Hypothalamus (tissue), 51 donors: ENCODE data around the gene DUSP10.

Source experiments
- DNase-seq, 51 donors: peaks; one replicate each; lab custom pipeline; 2025; lab: John Stamatoyannopoulos, UW

The DUSP10 gene

DNA sequence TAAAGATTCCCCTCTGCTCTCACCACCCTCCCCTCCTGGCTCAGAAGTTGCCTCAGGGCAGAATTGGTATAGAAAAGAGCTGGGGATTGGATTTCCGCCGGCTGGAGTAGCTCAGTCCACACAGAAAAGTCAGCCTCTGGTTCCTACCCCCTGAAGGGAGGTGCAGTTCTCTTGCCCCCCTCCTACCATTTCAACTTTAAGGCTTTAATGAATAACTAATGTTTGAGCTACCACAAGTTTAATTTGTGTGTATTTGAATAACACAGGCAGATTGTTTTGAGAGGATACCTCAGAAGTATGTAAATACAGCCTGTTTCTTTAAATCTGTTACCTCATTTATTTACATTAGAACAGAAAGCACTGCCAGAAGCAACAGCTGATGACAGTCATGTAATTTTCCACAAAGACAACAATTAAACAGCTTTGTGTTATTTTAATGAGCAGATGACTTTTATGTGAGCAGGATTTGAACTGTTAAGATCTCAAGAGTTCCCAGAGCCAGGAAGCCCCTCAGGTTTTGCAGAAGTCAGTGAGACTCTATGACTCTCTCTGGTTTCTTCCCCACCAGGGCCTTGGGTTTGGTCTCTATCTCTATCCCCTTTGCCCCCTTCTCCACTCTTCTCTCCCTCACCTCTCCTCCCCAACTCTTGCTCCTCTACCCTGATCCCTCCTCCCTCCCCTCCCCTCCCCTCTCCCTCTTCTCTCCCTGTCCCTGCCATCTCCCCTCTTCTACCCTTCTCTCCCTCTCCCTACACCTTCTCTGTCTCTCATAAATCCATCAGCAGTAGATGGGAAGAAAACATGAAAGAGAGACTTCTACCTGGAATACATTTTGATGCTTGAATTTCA is 26.3 kb downstream of the DUSP10 start:
- DNase-seq, result no peak

DNA sequence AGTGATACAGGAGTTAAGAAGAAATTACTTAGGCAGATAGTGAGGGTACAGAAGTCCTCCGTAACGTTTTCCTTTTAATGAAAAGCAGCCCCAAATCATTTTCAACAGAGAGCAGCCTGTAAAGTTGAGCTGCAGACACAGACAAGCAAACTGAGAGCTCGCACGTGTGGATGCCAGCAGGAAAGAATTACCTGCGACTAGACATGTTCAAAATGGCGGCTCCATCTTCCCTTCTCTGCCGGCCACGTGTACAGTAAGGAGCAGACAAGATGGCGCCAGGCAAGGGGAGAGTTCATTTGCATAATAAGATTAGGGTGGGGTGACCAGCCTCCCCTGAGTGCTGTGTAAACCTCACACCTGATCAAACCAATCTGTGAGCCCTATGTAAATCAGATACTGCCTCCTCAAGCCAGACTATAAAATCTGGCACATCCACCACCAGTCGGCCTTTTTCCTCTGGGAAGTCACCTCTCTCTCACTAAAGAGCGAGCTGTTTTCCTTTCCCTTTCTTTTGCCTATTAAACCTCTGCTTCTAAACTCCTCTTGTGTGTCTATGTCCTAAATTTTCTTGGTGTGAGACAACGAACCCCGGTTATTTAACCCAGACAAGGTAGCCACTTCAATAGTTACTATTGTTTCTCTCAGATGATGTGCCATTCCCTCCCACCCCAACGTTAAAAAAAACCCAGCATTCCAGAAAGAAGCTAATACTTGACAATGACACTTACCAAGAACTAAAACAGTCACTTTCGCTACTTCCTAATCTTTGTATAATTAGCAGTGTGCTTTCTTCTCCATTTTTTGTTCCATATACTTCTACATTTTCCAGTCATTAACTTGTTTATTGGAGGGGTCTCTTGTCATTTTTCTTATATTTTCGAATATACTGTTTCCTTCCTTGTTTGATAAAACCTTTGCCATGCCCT is 27.4 kb downstream of the DUSP10 start:
- no peak for DNase-seq

DNA sequence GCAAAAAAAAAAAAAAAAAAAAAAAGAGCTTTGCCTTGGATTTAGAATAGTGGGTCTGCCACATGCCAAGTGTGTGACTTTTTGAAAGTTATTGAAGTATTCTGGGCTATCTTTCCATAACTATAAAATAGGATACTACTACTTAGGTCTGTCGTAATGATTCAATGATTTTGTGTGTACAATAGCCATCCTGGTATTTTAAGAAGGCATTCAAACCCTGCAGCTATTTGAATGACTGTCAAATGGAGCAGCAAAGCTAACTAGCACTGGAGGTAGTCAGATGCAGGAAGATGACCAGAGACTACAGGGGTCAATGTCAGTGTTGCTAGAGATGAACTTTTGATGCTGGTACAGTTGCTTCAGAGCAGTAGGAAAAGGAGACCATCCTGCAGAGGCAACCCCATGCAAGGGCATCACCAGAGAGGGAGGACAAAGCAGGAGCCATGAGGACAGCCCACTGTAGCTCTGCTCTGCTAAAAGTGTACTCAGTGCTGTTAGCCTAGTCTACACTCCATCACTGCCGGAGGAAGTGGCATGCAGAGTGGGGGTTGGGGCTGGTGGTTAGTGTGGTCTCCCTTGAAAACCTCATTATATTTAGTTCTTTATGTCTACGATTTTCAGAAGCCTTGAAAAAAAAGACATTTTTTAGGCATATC is 29.0 kb downstream of the DUSP10 start:
- DNase-seq, result peak in 2 of 51 donors; percentile 15 to 26

DNA sequence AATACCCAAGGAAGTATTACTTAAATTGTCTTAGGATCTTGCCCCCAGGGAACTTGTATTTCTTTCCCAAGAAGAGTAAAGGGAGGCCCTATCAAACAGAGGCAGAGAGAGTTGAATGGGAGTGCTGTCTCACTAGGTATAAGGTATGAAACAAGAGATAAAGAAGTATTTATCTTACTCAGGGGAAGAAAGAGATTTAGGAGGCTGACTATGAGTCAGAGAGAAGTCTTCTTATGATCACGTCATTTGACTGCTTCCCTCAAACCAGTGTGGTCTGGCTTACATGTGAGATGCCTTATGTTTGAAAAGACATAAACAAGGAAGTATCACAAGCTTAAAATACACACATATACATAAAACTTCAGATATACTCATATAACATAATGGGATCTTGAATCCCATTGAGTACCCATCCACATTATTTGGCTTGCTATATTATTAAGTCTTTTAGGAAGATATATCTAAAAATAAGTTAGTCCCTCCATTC is 29.6 kb downstream of the DUSP10 start:
- DNase-seq, result no peak

DNA sequence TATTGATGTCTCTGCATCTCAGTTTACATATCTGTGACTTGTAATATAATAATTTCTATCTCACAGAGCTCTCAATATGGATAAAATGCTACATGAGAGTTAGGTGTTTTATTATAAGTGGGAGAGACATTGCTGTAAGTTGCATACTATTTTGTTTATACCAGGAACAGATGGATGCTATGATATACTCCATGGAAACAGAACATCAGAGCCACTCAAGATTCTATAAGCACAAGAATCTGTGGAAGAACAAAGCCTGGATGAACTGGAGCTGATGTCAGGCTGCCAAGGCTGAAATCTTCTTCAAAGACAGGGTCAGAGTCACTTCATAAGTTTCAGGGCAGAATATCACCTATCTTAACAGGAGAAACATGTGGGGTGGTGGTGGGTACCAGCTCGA is 30.2 kb downstream of the DUSP10 start:
- DNase-seq, result no peak

DNA sequence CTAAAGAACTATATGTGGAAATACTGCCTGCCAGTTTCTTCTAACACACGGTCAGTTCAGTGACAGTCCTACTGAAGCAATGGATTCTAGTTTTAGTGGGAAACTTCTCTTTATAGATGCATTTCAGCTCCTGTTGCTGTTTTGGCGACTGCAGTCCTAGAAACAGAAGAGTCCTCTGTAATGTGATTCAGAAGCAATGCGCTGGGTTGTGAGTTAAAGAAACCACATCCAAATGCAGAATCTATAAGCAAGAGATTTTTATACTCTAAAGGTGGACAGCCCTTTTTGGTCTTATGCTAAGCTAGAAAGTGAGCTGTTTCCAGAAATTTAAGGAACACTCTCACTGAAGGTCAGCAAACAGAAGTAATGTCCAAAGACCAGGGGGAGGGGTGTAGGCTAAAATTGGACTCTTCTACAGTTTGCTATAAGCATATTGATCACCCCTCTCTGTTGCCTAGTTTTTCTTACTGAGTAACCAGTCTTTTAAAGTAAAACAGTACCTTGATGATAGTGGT is 30.8 kb downstream of the DUSP10 start:
- DNase-seq, result peak in 2 of 51 donors; percentile 43 to 57

DNA sequence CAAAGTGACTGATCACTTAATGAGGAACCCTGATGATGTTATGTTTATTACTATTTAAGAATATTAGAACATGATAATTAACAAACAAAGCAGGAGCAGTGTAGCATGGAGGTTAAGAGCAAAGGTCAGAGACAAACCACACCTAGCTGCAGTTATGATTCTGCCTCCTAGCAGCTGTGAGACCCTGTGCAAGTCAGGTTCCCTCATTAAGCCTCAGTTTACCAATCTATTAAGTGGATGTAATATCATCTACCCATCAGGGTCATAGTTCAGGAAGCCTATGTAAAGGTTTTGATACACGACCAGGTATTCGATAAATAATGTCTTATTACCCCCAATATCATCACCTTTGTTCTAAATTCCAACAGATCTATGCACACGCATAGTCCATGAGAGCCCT is 32.0 kb downstream of the DUSP10 start:
- DNase-seq, result no peak

DNA sequence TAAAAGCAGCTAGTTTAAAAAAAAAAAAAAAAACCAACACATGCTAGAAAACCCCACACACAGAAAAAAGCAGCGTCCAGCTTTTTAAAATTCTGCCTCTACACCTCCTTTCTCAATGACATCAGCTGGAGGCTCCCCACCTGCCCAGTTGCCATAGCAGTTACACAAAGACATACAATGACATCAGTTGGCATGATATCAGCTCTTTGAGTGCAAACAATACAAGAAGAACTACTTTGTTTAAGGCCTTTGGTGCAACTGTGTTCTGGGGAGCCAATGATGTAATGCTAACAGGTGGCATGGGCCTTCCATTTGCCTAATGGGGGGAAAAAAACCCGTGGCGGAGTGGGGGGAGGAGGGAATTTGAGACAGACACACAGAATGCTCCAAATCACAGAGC is 32.9 kb downstream of the DUSP10 start:
- DNase-seq, result peak in 36 of 51 donors; percentile 7 to 89 (median 42)

DNA sequence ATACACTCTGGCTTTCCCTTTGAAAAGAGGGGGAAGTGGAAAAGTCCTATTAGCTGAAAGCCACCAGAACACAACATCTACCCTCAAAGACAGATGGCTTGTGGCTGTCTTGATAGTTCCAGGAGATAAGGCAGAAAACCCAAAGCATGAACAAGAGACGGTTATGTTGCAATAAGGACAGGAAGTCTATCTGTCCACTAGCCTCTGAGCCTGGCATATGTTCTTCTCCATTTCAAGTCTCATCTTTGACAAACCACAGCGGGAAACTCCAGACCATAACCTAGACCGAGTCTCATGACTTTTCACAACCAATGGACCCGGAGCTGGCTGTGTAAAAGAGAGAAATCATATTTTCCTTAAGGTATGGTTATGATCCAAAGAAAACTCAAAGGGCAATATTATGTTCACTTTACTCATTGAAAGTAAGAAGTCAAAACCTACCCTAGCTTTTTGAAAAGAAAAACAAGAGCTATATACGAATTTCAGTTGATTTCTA is 33.8 kb downstream of the DUSP10 start:
- DNase-seq, result peak in 11 of 51 donors; percentile 15 to 68 (median 29)

DNA sequence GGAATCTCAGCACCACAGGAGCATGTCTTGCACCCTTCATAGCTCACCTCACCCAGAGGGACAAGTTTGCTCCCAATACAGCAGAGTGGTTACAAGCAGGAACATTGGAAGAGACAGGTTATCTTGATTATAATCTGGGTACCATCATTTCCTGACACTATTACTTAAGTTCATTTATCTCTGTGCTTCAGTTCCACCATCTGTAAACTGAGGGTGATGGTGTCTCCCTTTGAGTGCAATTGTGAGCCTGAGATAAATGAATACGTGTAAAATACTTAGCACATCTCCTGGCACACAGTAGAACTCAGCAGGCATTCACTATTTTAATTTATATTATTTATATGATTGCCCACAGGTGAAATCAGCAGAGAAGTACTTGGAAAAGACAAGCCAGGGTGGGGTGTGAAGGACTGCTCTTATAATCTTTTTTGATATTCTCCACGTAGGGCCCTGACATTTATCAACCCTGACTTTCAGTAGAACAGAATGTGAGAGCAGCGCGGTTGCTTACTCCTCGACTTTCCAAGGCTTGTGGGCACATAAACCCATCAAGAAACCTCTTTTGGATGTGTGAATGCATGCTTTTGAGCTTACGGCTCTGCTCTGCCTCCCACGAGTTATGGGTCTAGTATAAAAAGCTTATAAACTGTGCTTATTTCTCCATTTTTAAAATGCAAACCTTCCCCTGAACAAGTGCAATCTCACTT is 34.9 kb downstream of the DUSP10 start:
- no peak for DNase-seq

DNA sequence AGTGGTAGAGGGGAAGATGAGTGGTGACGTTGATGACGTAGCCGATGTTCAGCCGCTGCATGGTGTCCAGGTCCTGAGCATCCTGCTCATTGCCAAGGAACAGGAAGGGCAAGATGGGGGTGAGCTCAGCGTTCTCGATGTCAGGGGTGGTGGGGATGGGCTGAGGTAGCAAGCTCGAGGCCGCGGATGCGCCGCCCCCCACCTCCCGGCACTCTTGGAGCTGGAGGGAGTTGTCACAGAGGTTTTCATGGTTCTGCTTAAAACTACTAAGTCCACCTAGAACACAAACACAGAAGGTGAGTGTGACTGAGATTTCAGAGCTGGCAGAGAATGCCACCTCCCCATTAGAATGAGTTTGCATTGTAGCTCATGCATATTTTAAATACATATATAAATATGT is 35.7 kb downstream of the DUSP10 start:
- DNase-seq, result no peak

DNA sequence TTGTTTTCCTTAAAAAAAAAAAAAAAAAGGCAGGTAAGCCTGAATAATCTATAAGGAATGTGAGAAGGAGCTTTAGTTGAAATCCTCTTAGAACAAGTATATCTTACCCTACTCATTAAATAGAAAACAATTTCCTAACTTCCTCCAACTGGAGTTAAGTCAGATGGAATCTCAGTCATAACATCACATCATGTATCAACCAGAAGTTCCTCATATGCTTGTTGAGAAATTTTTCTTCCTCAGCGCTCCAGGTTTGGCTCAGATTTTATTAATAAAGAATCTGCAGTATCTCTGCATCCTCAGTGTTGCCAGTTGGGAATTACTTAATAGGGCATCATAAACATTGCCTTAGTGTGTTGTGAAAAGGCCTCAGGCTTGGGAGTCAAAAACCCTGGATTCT is 37.6 kb downstream of the DUSP10 start:
- DNase-seq, result no peak

DNA sequence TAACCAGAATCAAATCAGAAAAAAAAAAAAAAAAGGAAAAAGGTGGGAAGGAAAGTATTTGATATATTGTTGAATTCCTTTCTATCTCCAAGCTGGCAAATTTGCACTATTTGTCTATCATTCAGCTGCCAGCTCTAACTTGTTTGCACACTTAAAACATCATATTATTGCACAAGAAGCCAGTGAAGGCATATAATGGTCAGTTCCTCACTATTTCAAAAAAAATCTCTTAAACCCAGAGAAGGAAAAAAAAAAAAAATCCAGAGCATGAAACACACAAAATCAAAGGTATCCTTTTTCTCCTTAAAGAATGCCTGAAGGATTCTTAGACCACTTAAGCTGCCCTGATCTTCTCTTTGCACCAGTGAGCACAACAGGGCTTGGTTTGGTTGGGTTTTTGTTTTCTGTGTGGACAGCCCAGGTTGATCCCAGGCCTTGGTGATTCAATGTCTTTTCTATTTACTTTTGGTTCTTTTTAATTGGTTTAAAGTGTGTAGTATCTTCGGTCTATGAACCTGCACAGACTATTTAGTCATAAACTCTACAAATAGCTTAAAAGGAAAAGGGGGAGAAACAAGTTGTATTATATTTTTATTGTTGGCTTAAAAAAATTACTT is 40.2 kb downstream of the DUSP10 start:
- DNase-seq, result no peak

DNA sequence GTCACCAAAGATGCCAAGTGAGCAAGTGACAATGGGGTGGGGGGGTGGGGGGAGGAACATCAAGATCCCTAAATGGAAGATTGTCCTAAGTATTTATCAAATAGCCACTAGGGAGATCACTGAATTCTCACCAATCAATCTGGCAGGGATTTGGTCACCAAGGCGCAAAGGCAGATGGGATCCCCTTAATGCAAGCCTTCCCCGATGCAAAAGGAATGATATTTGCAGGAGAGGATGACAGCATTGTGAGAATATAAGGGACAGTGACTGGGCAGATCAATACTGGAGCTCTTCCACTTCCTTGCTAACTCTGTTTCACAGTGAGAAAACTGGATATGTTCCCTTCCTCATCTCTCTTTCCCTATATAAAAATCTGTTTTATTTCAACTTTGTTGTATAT is 40.9 kb downstream of the DUSP10 start:
- DNase-seq, result no peak

DNA sequence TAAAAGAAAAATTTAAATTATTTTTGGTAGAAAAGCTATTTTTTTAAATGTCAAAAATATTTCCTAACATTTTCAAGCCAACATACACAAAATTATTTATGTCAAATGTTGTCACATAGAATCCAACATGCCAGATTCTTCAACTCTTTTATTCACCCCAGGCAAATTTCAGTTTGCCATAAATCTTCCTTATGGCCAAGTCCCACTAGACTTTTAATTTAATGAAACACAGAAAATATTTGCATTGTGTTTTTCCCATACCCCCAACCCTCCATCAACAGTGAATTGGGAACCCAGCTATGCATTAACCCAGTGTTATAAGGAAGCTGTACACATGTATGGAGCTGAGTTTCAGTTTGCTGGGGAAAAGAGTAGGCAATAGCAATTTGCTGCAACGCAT is 41.4 kb downstream of the DUSP10 start:
- DNase-seq, result no peak

DNA sequence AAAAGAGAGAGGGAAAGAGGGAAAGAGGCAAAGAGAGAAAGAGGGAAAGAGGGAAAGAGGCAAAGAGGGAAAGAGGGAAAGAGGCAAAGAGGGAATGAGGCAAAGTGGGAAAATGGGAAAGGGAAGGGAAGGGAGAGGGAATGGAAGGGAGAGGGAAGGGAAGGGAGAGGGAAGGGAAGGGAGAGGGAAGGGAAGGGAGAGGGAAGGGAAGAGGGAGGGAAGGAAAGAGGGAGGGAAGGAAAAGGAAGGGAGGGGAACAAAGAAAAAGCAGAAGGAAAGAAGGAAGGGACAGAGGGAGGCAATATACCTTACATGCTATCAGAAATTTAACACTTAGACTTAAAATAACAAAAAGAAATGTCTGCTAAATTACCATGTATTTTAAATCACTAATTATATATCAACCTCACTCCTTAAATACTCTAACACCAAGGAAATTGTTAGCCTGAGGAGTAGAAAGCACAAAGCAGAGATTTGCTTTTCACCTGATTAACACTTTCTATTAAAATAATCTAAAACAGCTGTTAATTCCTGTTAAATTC is 41.8 kb downstream of the DUSP10 start:
- DNase-seq, result no peak

DNA sequence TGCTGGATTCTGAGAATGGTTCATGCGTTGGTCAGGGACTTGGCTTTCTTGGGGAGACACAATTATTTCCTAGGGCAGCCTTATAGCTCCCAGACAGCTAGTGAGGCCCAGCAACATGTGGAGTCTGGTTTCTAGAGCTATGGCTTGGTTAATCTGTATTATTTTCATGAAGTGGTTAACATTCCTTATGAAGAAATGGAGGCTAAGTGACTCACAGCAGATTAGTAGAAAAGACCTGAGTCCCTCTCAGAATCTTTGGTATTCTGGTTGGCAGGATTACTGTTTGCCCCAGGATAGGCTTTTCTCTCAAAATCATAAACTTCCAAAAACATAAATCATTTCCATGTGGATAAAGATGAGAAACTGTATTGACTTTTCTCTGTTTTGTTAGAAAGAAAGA is 42.3 kb downstream of the DUSP10 start:
- no peak for DNase-seq

DNA sequence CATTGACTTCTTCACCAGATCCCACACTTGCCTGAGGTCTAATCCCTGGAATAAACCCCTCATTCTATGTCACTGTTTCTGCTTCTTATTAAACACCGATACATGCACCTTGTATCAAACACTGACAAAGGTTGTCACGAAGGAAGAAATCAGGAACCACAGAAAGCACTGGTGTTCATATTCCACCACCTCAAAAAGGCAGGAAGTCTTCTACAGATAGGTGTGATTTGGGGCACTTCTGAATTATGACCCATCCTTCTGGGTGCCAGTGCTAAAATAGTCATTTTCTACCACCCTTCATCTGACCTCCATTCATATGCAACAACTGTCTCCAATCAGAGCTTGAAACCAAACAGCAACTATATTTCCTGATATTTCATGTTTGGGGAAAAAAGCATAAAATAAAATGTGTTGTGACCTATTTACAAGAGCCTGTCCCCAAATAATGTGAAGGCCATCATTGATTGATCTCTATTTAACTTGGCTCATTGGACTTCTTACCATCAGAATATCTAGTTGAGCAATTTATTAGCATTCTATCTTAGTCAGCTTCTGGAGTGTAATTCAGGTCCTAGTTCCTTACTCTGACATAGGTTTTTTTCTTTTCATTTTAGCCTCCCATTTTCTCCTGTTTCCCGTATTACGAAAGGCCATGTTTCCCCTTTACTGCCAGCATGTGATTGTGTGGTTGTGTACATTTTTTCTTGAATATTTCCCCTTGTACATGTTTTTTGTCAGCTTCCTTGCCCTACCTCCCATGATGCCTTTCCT is 43.1 kb downstream of the DUSP10 start:
- DNase-seq, result no peak
